OCI-LY7 (cell line): Measurements from ENCODE around the gene ALDH1A3. TPM values are rescaled to one million over a fixed set of nuclear protein-coding genes. Genes with fewer than 3 reads are reported as not detected.

Source experiments
- BruUV-seq: library from RNA; stranded (reverse); fragments of 400-500 nt; replicated peaks from 2 replicates; lab custom pipeline; 2021; lab: Mats Ljungman, UMichigan
- CTCF ChIA-PET: fragments of 300-600 bp; sonication (Branson Sonifier 250); formaldehyde crosslinking; loops from one replicate; lab custom pipeline; 2022; ENCODE audit warnings: antibody characterized with exemption; ENCODE audit not compliant: unreplicated experiment; lab: Charles Lee
- POLR2A ChIA-PET: fragments of 300-600 bp; sonication (Branson Sonifier 250); formaldehyde crosslinking; loops from one replicate; lab custom pipeline; 2022; ENCODE audit warnings: antibody characterized with exemption; lab: Charles Lee
- DNase-seq: peaks from one replicate; pipeline ENCODE4 v3.0.0-alpha.2; 2015; ENCODE audit warnings: low spot score
- H2AFZ ChIP-seq: fragments of 200-600 bp; sonication (generic), shearing (Covaris generic); 2 replicates; pipeline ENCODE4 v1.6.1; 2014; ENCODE audit warnings: mild to moderate bottlenecking, antibody characterized with exemption, low read length, moderate library complexity
- H3K27ac ChIP-seq: fragments of 200-600 bp; sonication (generic); 2 replicates; pipeline ENCODE4 v1.5.1; 2014; ENCODE audit warnings: mixed run types, low read depth, mild to moderate bottlenecking, moderate library complexity, low read length, inconsistent platforms; ENCODE audit not compliant: poor library complexity, severe bottlenecking
- H3K36me3 ChIP-seq: fragments of 200-600 bp; sonication (generic); 2 replicates; pipeline ENCODE4 v1.6.1; 2014; ENCODE audit warnings: mild to moderate bottlenecking, antibody characterized with exemption, low read length, moderate library complexity, mixed read lengths; ENCODE audit not compliant: insufficient read depth
- H3K4me1 ChIP-seq: fragments of 200-600 bp; sonication (generic); 2 replicates; pipeline ENCODE4 v1.5.1; 2014; ENCODE audit warnings: mild to moderate bottlenecking, low read length; ENCODE audit not compliant: insufficient read depth, poor library complexity, severe bottlenecking
- H3K4me2 ChIP-seq: fragments of 200-600 bp; sonication (generic); 2 replicates; pipeline ENCODE4 v1.6.1; 2014; ENCODE audit warnings: mild to moderate bottlenecking, low read length
- H3K4me3 ChIP-seq: fragments of 200-600 bp; sonication (generic); 2 replicates; pipeline ENCODE4 v1.5.1; 2014; ENCODE audit warnings: mild to moderate bottlenecking, low read depth, low read length; ENCODE audit not compliant: poor library complexity, severe bottlenecking
- H3K79me2 ChIP-seq: fragments of 200-600 bp; sonication (generic); 2 replicates; pipeline ENCODE4 v1.6.1; 2016; ENCODE audit warnings: low read depth, mild to moderate bottlenecking, low read length, moderate library complexity, mixed read lengths; ENCODE audit not compliant: insufficient read depth
- H3K9me2 ChIP-seq: fragments of 200-600 bp; sonication (generic); 2 replicates; pipeline ENCODE4 v1.6.1; 2016; ENCODE audit warnings: mild to moderate bottlenecking, low read length, mixed read lengths; ENCODE audit not compliant: insufficient read depth
- H3K9me3 ChIP-seq: fragments of 200-600 bp; sonication (generic); 2 replicates; pipeline ENCODE4 v1.6.1; 2014; ENCODE audit warnings: mild to moderate bottlenecking, mixed run types, low read length, mixed read lengths
- H4K20me1 ChIP-seq: fragments of 200-600 bp; sonication (generic); 2 replicates; pipeline ENCODE4 v1.6.1; 2014; ENCODE audit warnings: mild to moderate bottlenecking, antibody characterized with exemption, low read length, moderate library complexity, mixed read lengths; ENCODE audit not compliant: insufficient read depth
- EZH2phosphoT487 ChIP-seq: fragments of 200-600 bp; sonication (generic); IDR thresholded peaks from 2 replicates; pipeline ENCODE4 v1.6.1; 2018; ENCODE audit warnings: low read depth, borderline replicate concordance, mild to moderate bottlenecking, mixed run types, antibody characterized with exemption, low read length, moderate library complexity, mixed read lengths
- intact Hi-C: fragments of 100-400 bp; cut with micrococcal nuclease; formaldehyde crosslinking; loops from one replicate; pipeline ENCODE4 v1.10.0; 2022; ENCODE audit not compliant: unreplicated experiment
- total RNA-seq, 2 experiments: library from RNA; depleted of rRNA in 1 of 2; stranded (reverse); fragments of >200 nt in 1 of 2; shearing (Covaris generic) in 1 of 2; gene quantifications; 2 replicates each; pipeline ENCODE4 v1.2.3, GENCODE V29; 2014 to 2022
- TF ChIP-seq, protein P1 (sequence below): fragments of 200-600 bp; sonication (generic); conservative IDR thresholded peaks from 2 replicates; pipeline ENCODE4 v1.5.1; 2014; ENCODE audit warnings: mild to moderate bottlenecking, antibody characterized with exemption, low read length, moderate library complexity, mixed read lengths

Gene ALDH1A3
- total RNA-seq, 2 experiments from 2014 or later: not detected

DNA sequence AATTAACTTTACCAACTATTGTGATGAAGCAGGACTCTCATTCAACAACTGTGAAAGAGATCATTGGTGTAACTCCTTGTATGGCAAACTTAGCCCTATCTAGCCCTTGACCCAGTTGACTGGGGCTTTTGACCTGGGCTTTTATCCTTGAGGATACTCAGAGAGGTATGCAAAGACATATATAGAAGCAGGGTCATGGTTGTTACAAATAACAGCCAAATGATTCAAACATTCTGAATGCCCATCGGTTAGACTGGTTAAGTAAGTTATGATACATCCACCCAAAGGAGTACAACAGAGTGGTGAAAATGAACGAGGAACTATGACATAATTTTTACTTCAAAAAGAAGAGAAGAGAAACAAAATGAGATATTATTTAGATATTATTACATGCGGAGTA lies 38.2 kb upstream of the ALDH1A3 start:
- ChIA-PET POLR2A (no interaction called here), CTCF (no interaction called here)
- no peaks in the 10 kb centered on the region for H3K9me3 ChIP-seq
- H3K79me2 ChIP-seq: no peaks in the 10 kb centered on the region
- TF ChIP-seq EZH2phosphoT487: no peak
- TF ChIP-seq, protein P1, sequence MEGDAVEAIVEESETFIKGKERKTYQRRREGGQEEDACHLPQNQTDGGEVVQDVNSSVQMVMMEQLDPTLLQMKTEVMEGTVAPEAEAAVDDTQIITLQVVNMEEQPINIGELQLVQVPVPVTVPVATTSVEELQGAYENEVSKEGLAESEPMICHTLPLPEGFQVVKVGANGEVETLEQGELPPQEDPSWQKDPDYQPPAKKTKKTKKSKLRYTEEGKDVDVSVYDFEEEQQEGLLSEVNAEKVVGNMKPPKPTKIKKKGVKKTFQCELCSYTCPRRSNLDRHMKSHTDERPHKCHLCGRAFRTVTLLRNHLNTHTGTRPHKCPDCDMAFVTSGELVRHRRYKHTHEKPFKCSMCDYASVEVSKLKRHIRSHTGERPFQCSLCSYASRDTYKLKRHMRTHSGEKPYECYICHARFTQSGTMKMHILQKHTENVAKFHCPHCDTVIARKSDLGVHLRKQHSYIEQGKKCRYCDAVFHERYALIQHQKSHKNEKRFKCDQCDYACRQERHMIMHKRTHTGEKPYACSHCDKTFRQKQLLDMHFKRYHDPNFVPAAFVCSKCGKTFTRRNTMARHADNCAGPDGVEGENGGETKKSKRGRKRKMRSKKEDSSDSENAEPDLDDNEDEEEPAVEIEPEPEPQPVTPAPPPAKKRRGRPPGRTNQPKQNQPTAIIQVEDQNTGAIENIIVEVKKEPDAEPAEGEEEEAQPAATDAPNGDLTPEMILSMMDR: no peak
- no peak overlapping the region for H3K4me3 ChIP-seq
- no peaks in the 10 kb centered on the region for H3K4me1 ChIP-seq
- H4K20me1 ChIP-seq: no peaks in the 10 kb centered on the region
- H3K4me2 ChIP-seq: no peak overlapping the region
- H3K36me3 ChIP-seq: no peaks in the 10 kb centered on the region
- no peaks in the 10 kb centered on the region for H3K9me2 ChIP-seq
- BruUV-seq: no TSS peak
- H2AFZ ChIP-seq: no peak overlapping the region
- H3K27ac ChIP-seq: no peak overlapping the region
- DNase-seq: no peak
- intact Hi-C loops: no loop called here

DNA sequence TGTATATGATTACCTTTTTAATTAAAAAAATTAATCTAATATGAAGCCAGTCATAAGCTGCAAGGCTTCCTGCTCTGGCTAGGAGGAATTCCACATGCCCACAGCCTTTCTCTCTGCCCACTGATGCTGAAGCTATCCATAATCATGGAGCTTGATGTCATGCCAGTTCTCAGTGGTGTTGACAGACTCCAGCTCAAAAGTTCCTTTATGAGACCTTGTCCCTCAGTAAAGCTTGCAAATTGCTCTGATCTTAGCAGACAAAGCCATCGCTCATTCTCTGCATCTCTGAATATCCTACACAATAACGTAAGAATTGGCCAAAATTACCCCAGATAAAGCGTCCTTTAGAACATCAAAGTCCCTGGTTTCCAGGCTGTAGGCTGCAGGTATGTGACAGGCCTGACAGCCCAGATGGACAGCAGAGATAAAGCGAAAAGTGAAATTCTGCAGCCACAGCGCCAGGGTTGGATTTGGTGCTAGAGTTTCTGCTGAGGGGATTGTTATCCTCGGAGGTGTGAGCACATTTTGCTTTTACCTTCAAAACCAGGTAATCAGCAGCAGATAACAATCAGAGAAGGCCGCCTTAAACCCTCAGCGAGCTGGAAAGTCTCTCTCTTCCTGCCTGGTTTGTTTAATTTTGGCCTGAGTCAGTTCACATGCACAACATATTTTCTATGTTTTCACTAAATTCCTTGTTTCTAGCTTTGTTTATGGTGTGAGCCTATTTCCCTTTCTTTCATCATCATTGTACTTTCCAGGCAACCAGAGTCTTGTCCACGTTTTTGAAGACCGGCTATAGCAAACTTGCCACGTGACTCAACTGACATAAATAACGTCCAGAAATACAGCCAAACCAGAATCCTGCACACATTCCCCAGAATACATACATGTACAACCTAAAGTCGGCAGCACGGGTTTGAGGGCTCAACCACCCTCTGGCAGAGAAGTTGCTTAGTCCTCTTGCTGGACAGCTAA lies 36.6 kb upstream of the ALDH1A3 start:
- intact Hi-C loops: no loop called here
- Histone ChIP-seq H4K20me1 (no peaks in the 10 kb centered on the region), H3K4me1 (no peaks in the 10 kb centered on the region), H2AFZ (no peak overlapping the region), H3K9me3 (no peaks in the 10 kb centered on the region), H3K4me2 (no peak overlapping the region), H3K79me2 (no peaks in the 10 kb centered on the region), H3K36me3 (no peaks in the 10 kb centered on the region), H3K4me3 (no peak overlapping the region), H3K9me2 (no peaks in the 10 kb centered on the region), H3K27ac (no peak overlapping the region)
- no peak for DNase-seq
- no peak for TF ChIP-seq EZH2phosphoT487
- TF ChIP-seq, protein P1: no peak
- ChIA-PET CTCF (no interaction called here), POLR2A (interaction anchor here (0.5 kb wide), 2 partner anchors 36 to 798 kb away, joined by 3 read pairs; no protein-coding TSS in a partner anchor)
- BruUV-seq: no TSS peak

DNA sequence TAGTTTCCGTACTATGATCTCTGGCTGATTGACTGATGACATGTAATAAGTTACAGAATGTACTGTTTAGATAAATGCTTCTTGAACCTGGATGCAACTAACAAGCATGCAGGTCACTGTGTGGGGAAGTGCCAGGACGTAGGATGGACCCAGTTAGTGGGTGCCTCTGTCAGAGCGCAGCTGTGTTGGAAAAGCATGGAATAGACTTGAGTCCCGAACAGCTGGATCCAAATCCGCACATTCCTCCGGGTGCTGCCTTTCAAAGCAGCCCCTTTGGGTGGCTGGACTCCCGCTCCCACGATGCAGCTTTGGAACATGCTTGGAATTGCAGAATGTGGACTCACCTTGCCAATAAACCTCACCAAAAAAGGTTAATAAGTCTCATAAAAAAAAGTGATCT lies 35.5 kb upstream of the ALDH1A3 start:
- no peak overlapping the region for H3K4me3 ChIP-seq
- no peak overlapping the region for H3K27ac ChIP-seq
- CTCF ChIA-PET: no interaction called here
- H4K20me1 ChIP-seq: no peaks in the 10 kb centered on the region
- H3K36me3 ChIP-seq: no peaks in the 10 kb centered on the region
- no peak overlapping the region for H2AFZ ChIP-seq
- POLR2A ChIA-PET: no interaction called here
- H3K9me2 ChIP-seq: no peaks in the 10 kb centered on the region
- H3K4me2 ChIP-seq: no peak overlapping the region
- no peaks in the 10 kb centered on the region for H3K4me1 ChIP-seq
- BruUV-seq: no TSS peak
- intact Hi-C loops: no loop called here
- H3K79me2 ChIP-seq: no peaks in the 10 kb centered on the region
- no peak for DNase-seq
- TF ChIP-seq, protein P1: no peak
- no peak for TF ChIP-seq EZH2phosphoT487
- H3K9me3 ChIP-seq: no peaks in the 10 kb centered on the region
